ENCODE results near the gene OPN4.

Gene OPN4

GRCh38 chr10:86699125-86699524 is 44.8 kb downstream of the OPN4 start:
- no peaks in the 10 kb centered on the region for H3K27me3 ChIP-seq (ENCODE audit: insufficient read depth, poor library complexity, severe bottlenecking)
- TF ChIP-seq SPI1 (IDR thresholded peaks at IDR 0.05; ENCODE audit: borderline replicate concordance, low read depth): no peak
- TF ChIP-seq POLR2AphosphoS5 (IDR thresholded peaks at IDR 0.05; ENCODE audit: low read depth): no peak
- TF ChIP-seq REST (IDR thresholded peaks at IDR 0.05; ENCODE audit: insufficient replicate concordance, low read depth): no peak
- no peak for TF ChIP-seq CTCF (IDR thresholded peaks at IDR 0.05; ENCODE audit: insufficient read depth, low read length)
- TF ChIP-seq GABPA (IDR thresholded peaks at IDR 0.05; ENCODE audit: low read depth): no peak
- no peak for DNase-seq (ENCODE audit: low read depth in 1 of 2, low spot score in 1 of 2)

GRCh38 chr10:86699541-86699940 is 45.2 kb downstream of the OPN4 start:
- H3K4me3 ChIP-seq (replicated peaks; ENCODE audit: insufficient read depth, low read length): no peak overlapping the region
- no peak overlapping the region for H3K27ac ChIP-seq (replicated peaks)
- TF ChIP-seq REST (IDR thresholded peaks at IDR 0.05; ENCODE audit: insufficient replicate concordance, low read depth) (no peak), POLR2AphosphoS5 (IDR thresholded peaks at IDR 0.05; ENCODE audit: low read depth) (no peak), SPI1 (IDR thresholded peaks at IDR 0.05; ENCODE audit: borderline replicate concordance, low read depth) (no peak), GABPA (IDR thresholded peaks at IDR 0.05; ENCODE audit: low read depth) (no peak), CTCF (IDR thresholded peaks at IDR 0.05; ENCODE audit: insufficient read depth, low read length) (no peak)
- DNase-seq (ENCODE audit: low read depth in 1 of 2, low spot score in 1 of 2): no peak
- no peaks in the 10 kb centered on the region for H3K27me3 ChIP-seq (ENCODE audit: insufficient read depth, poor library complexity, severe bottlenecking)

More at GRCh38 chr10:86699125-86699524, 44.8 kb downstream of the OPN4 start:
- Histone ChIP-seq H3K4me3 (replicated peaks; ENCODE audit: insufficient read depth, low read length) (no peak overlapping the region), H3K27ac (replicated peaks) (no peak overlapping the region)

- H3K4me3 ChIP-seq (replicated peaks; ENCODE audit: insufficient read depth, low read length): no peak overlapping the region
- TF ChIP-seq REST (IDR thresholded peaks at IDR 0.05; ENCODE audit: insufficient replicate concordance, low read depth): no peak
- no peak for TF ChIP-seq GABPA (IDR thresholded peaks at IDR 0.05; ENCODE audit: low read depth)
- no peak for TF ChIP-seq POLR2AphosphoS5 (IDR thresholded peaks at IDR 0.05; ENCODE audit: low read depth)
- TF ChIP-seq SPI1 (IDR thresholded peaks at IDR 0.05; ENCODE audit: borderline replicate concordance, low read depth): no peak
- no peak for TF ChIP-seq CTCF (IDR thresholded peaks at IDR 0.05; ENCODE audit: insufficient read depth, low read length)
- no peak for DNase-seq (ENCODE audit: low read depth in 1 of 2, low spot score in 1 of 2)
These were observed 45.9 kb downstream of the OPN4 start for GRCh38 chr10:86699991-86700840.

More at GRCh38 chr10:86699991-86700840, 45.9 kb downstream of the OPN4 start:
- no peak overlapping the region for H3K27ac ChIP-seq (replicated peaks)
- no peaks in the 10 kb centered on the region for H3K27me3 ChIP-seq (ENCODE audit: insufficient read depth, poor library complexity, severe bottlenecking)

Data from HL-60 (cell line).